ENCODE results near the gene ARID1B. TPM values are rescaled to one million over a fixed set of nuclear protein-coding genes. Genes with fewer than 3 reads are reported as not detected.

The ARID1B gene
- total RNA-seq, 1 donor from 2014 or later, result 62.1 TPM

- Histone ChIP-seq H3K4me2 (no peak overlapping the region), H3K79me2 (ENCODE audit: low read depth) (peaks cover 66% of the 10 kb centered on the region), H3K4me1 (peaks cover 16% of the 10 kb centered on the region), H3K27me3 (no peaks in the 10 kb centered on the region), H3K27ac (no peak overlapping the region), H3F3A (ENCODE audit: low read depth) (no peaks in the 10 kb centered on the region), H3K9ac (no peak overlapping the region), H4K20me1 (ENCODE audit: low read depth) (peaks cover 42% of the 10 kb centered on the region), H3K9me3 (ENCODE audit: low read depth) (no peaks in the 10 kb centered on the region), H2AFZ (replicated peaks) (no peak overlapping the region), H3K36me3 (peaks cover 4% of the 10 kb centered on the region), H3K4me3 (no peak overlapping the region)
- Mint-ChIP-seq H3K36me3 (peaks cover 13% of the 10 kb centered on the region), H3K9me3 (no peaks in the 10 kb centered on the region), H3K27me3 (ENCODE audit: insufficient read depth, low read depth) (peaks cover 3% of the 10 kb centered on the region), H3K4me1 (peaks cover 40% of the 10 kb centered on the region), H3K4me3 (no peak overlapping the region), H3K27ac (no peak overlapping the region)
- peak; percentile 31 for DNase-seq (ENCODE audit: low spot score)
- TF ChIP-seq EZH2 (IDR thresholded peaks at IDR 0.05) (no peak), CTCF (IDR thresholded peaks at IDR 0.05) (no peak), EZH2phosphoT487 (IDR thresholded peaks at IDR 0.05) (no peak)
Measured at GRCh38 chr6:157080986-157081391, 303.8 kb downstream of the ARID1B start.

- Mint-ChIP-seq H3K4me3 (no peak overlapping the region), H3K4me1 (peaks cover 44% of the 10 kb centered on the region), H3K36me3 (peaks cover 25% of the 10 kb centered on the region), H3K27ac (no peak overlapping the region), H3K27me3 (ENCODE audit: insufficient read depth, low read depth) (peaks cover 3% of the 10 kb centered on the region), H3K9me3 (no peaks in the 10 kb centered on the region)
- Histone ChIP-seq H3K4me3 (no peak overlapping the region), H2AFZ (replicated peaks) (no peak overlapping the region), H3K27me3 (no peaks in the 10 kb centered on the region), H3K4me2 (no peak overlapping the region), H3K27ac (no peak overlapping the region), H3K79me2 (ENCODE audit: low read depth) (peaks cover 50% of the 10 kb centered on the region), H3K4me1 (peaks cover 18% of the 10 kb centered on the region), H3K36me3 (peaks cover 4% of the 10 kb centered on the region), H4K20me1 (ENCODE audit: low read depth) (peaks cover 42% of the 10 kb centered on the region), H3K9ac (no peak overlapping the region), H3K9me3 (ENCODE audit: low read depth) (no peaks in the 10 kb centered on the region), H3F3A (ENCODE audit: low read depth) (peaks cover 6% of the 10 kb centered on the region)
- no peak for TF ChIP-seq CTCF (IDR thresholded peaks at IDR 0.05)
- TF ChIP-seq EZH2phosphoT487 (IDR thresholded peaks at IDR 0.05), result no peak
- no peak for TF ChIP-seq EZH2 (IDR thresholded peaks at IDR 0.05)
- no peak for DNase-seq (ENCODE audit: low spot score)
Measured at GRCh38 chr6:157083343-157083742, 306.2 kb downstream of the ARID1B start.

GRCh38 chr6:157086632-157087031, 309.5 kb downstream of the ARID1B start:
- Histone ChIP-seq H3K4me3 (no peak overlapping the region), H3K4me1 (peaks cover 40% of the 10 kb centered on the region), H3K9ac (no peak overlapping the region), H3K27ac (no peak overlapping the region), H3K27me3 (no peaks in the 10 kb centered on the region), H3K9me3 (ENCODE audit: low read depth) (no peaks in the 10 kb centered on the region), H3F3A (ENCODE audit: low read depth) (peaks cover 36% of the 10 kb centered on the region), H3K36me3 (peaks cover 4% of the 10 kb centered on the region), H3K79me2 (ENCODE audit: low read depth) (peaks cover 27% of the 10 kb centered on the region), H2AFZ (replicated peaks) (no peak overlapping the region), H3K4me2 (no peak overlapping the region), H4K20me1 (ENCODE audit: low read depth) (peaks cover 40% of the 10 kb centered on the region)
- peaks cover 5% of the 10 kb centered on the region for H3K27me3 Mint-ChIP-seq (ENCODE audit: insufficient read depth, low read depth)
- peaks cover 25% of the 10 kb centered on the region for H3K36me3 Mint-ChIP-seq
- H3K4me1 Mint-ChIP-seq, result peaks cover 52% of the 10 kb centered on the region
- no peak for TF ChIP-seq EZH2phosphoT487 (IDR thresholded peaks at IDR 0.05)
- no peak for TF ChIP-seq EZH2 (IDR thresholded peaks at IDR 0.05)
- TF ChIP-seq CTCF (IDR thresholded peaks at IDR 0.05), result no peak
- no peak overlapping the region for H3K4me3 Mint-ChIP-seq
- no peak for DNase-seq (ENCODE audit: low spot score)
- no peaks in the 10 kb centered on the region for H3K9me3 Mint-ChIP-seq
- H3K27ac Mint-ChIP-seq, result no peak overlapping the region

All from neural progenitor cell (in vitro differentiated cells).